PC-3 (cell line): ENCODE data around the gene GPR152. TPM values are rescaled to one million over a fixed set of nuclear protein-coding genes. Genes with fewer than 3 reads are reported as not detected.

ENCODE experiments used
- ATAC-seq: fragments of 200-7000 bp; cut with Tn5 transposase; 2 replicates; pipeline ENCODE4 v1.9.1; 2020; ENCODE audit warnings: mild to moderate bottlenecking, moderate library complexity
- BruUV-seq: library from RNA; stranded (reverse); fragments of 400-500 nt; replicated peaks from 2 replicates; lab custom pipeline; 2021; lab: Mats Ljungman, UMichigan
- CTCF ChIA-PET: fragments of 300-600 bp; sonication (Branson Sonifier 250); formaldehyde crosslinking; loops from one replicate; lab custom pipeline; 2022; ENCODE audit warnings: antibody characterized with exemption; lab: Charles Lee
- POLR2A ChIA-PET: fragments of 300-600 bp; sonication (Branson Sonifier 250); formaldehyde crosslinking; loops from one replicate; lab custom pipeline; 2022; ENCODE audit warnings: antibody characterized with exemption; ENCODE audit not compliant: unreplicated experiment; lab: Charles Lee
- DNase-seq: peaks from one replicate; pipeline ENCODE4 v3.0.0-alpha.2; 2015
- H2AFZ ChIP-seq: fragments of 300-600 bp; sonication (generic); 2 replicates; pipeline ENCODE4 v1.6.0; 2016; ENCODE audit warnings: antibody characterized with exemption, low read length
- H3F3A ChIP-seq: fragments of 300-600 bp; sonication (generic); one replicate; pipeline ENCODE4 v1.6.0; 2017; ENCODE audit warnings: antibody characterized with exemption, low read length, control low read depth, mild to moderate bottlenecking; ENCODE audit not compliant: unreplicated experiment
- H3K27ac ChIP-seq: fragments of 300-600 bp; sonication (generic); 2 replicates; pipeline ENCODE4 v1.5.1; 2016; ENCODE audit warnings: mild to moderate bottlenecking, low read length
- H3K27me3 ChIP-seq: fragments of 300-600 bp; sonication (generic); 2 replicates; pipeline ENCODE4 v1.6.1; 2016; ENCODE audit warnings: low read length, mixed read lengths
- H3K36me3 ChIP-seq: fragments of 300-600 bp; sonication (generic); 2 replicates; pipeline ENCODE4 v1.6.1; 2016; ENCODE audit warnings: low read depth, mixed run types, low read length, mixed read lengths
- H3K4me1 ChIP-seq: fragments of 300-600 bp; sonication (generic); 2 replicates; pipeline ENCODE4 v1.5.1; 2016; ENCODE audit warnings: low read length; ENCODE audit not compliant: insufficient read depth
- H3K4me2 ChIP-seq: fragments of 300-600 bp; sonication (generic); 2 replicates; pipeline ENCODE4 v1.6.0; 2016; ENCODE audit warnings: low read length
- H3K4me3 ChIP-seq: fragments of 300-600 bp; sonication (generic); 2 replicates; pipeline ENCODE4 v1.5.1; 2016; ENCODE audit warnings: mild to moderate bottlenecking, low read length, mixed read lengths
- H3K79me2 ChIP-seq: fragments of 300-600 bp; sonication (generic); 2 replicates; pipeline ENCODE4 v1.6.1; 2017; ENCODE audit warnings: low read length, mixed read lengths
- H3K9ac ChIP-seq: fragments of 300-600 bp; sonication (generic); 2 replicates; pipeline ENCODE4 v1.6.0; 2016; ENCODE audit warnings: mild to moderate bottlenecking, low read length
- H3K9me2 ChIP-seq: fragments of 300-600 bp; sonication (generic); replicated peaks from 2 replicates; pipeline ENCODE4 v1.6.1; 2016; ENCODE audit warnings: mixed run types, low read length, mixed read lengths
- H3K9me3 ChIP-seq: fragments of 300-600 bp; sonication (generic); 2 replicates; pipeline ENCODE4 v1.6.1; 2016; ENCODE audit warnings: low read length, mixed read lengths
- H4K20me1 ChIP-seq: fragments of 300-600 bp; sonication (generic); 2 replicates; pipeline ENCODE4 v1.6.1; 2016; ENCODE audit warnings: low read length, mixed read lengths
- CTCF ChIP-seq: fragments of 300-600 bp; sonication (generic); conservative IDR thresholded peaks from 2 replicates; pipeline ENCODE4 v1.5.1; 2017; ENCODE audit warnings: antibody characterized with exemption, low read depth, mild to moderate bottlenecking, low read length
- EZH2 ChIP-seq: fragments of 300-600 bp; sonication (generic); IDR thresholded peaks from one replicate; pipeline ENCODE4 v1.6.1; 2017; ENCODE audit warnings: antibody characterized with exemption, mild to moderate bottlenecking, low read length; ENCODE audit not compliant: unreplicated experiment
- EZH2phosphoT487 ChIP-seq: fragments of 300-600 bp; sonication (generic); IDR thresholded peaks from 2 replicates; pipeline ENCODE4 v1.6.1; 2018; ENCODE audit warnings: mild to moderate bottlenecking, antibody characterized with exemption, low read length, borderline replicate concordance
- intact Hi-C: fragments of 100-400 bp; cut with micrococcal nuclease; formaldehyde crosslinking; loops from 2 replicates; pipeline ENCODE4 v1.9.0; 2023
- total RNA-seq: library from RNA; depleted of rRNA; stranded (reverse); fragments of >200 nt; gene quantifications from 2 replicates; pipeline ENCODE4 v1.2.3, GENCODE V29; 2014

The GPR152 gene
- total RNA-seq, 1 experiment from 2014 or later: not detected

DNA sequence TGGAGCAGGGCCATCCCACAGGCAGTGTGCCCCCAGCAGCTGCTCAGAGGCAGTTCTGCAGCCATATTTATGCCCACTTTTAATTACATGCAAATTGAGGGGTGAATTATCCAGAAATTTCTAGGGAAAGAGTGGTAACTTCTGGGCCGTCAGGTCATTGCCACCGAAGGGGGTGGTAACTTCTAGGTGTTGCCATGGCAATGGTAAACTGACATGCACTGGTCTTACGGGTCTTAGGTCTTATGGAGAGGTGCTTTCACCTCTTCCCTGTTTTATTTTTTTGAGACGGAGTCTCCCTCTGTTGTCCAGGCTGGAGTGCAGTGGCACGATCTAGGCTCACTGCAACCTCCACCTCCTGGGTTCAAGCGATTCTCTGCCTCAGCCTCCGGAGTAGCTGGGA, 20.4 kb upstream of the GPR152 start:
- Histone ChIP-seq H3K36me3 (no peaks in the 10 kb centered on the region), H3K9ac (no peak overlapping the region), H3K9me3 (no peaks in the 10 kb centered on the region), H3K4me2 (no peak overlapping the region), H3K4me1 (peaks cover 9% of the 10 kb centered on the region), H2AFZ (no peak overlapping the region), H3K9me2 (no peaks in the 10 kb centered on the region), H3K79me2 (peaks cover 8% of the 10 kb centered on the region), H3K27ac (no peak overlapping the region), H3K4me3 (no peak overlapping the region), H4K20me1 (no peaks in the 10 kb centered on the region), H3K27me3 (no peaks in the 10 kb centered on the region), H3F3A (no peaks in the 10 kb centered on the region)
- no peak for TF ChIP-seq EZH2
- intact Hi-C loops: no loop called here
- DNase-seq (no peak), ATAC-seq (no peak)
- BruUV-seq: no TSS peak
- ChIA-PET CTCF (no interaction called here), POLR2A (no interaction called here)

- no peak for TF ChIP-seq EZH2
- TF ChIP-seq EZH2phosphoT487: no peak
- no peak for TF ChIP-seq CTCF
- intact Hi-C loops: no loop called here
- POLR2A ChIA-PET: no interaction called here
- Histone ChIP-seq H3K79me2 (peaks cover 24% of the 10 kb centered on the region), H3K4me3 (no peak overlapping the region), H3K9ac (no peak overlapping the region), H4K20me1 (no peaks in the 10 kb centered on the region), H2AFZ (no peak overlapping the region), H3K27me3 (no peaks in the 10 kb centered on the region), H3K9me2 (no peaks in the 10 kb centered on the region), H3K9me3 (no peaks in the 10 kb centered on the region), H3K4me2 (no peak overlapping the region), H3F3A (peaks cover 4% of the 10 kb centered on the region), H3K36me3 (no peaks in the 10 kb centered on the region), H3K4me1 (peaks cover 20% of the 10 kb centered on the region), H3K27ac (no peak overlapping the region)
- DNase-seq (no peak), ATAC-seq (no peak)
- BruUV-seq: no TSS peak
- CTCF ChIA-PET: no interaction called here
Measured at GRCh38 chr11:67470337-67471002, 17.9 kb upstream of the GPR152 start.

DNA sequence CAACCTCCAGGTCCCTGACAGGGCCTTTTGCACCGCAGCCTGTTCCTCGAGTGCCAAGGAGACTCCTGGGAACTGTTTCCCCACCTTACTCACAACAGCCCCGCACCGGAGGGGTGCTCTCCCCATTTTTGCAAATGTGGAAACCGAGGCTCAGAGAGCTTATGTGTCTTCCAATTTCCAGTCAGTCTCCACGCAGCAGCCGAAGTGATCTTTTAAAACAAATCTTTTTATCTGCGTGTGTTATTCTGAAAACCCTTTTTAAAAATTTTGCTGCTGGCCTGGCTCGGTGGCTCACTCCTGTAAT, 16.9 kb upstream of the GPR152 start:
- no peaks in the 10 kb centered on the region for H3K36me3 ChIP-seq
- H4K20me1 ChIP-seq: no peaks in the 10 kb centered on the region
- ATAC-seq (no peak), DNase-seq (no peak)
- peak overlapping the region; percentile 83 for H2AFZ ChIP-seq
- peak overlapping the region; percentile 85 for H3K4me3 ChIP-seq
- H3F3A ChIP-seq: peaks cover 4% of the 10 kb centered on the region
- no peaks in the 10 kb centered on the region for H3K9me2 ChIP-seq
- intact Hi-C loops: loop anchor here (1.0 to 5.0 kb wide), 2 partner anchors 39 to 42 kb away; partner anchors contain the start of genes CDK2AP2 and RPS6KB2
- TF ChIP-seq EZH2phosphoT487: no peak
- TF ChIP-seq CTCF: 0 out of 2 replicates have a peak, but pooled peaks have one; percentile 9
- no peak for TF ChIP-seq EZH2
- POLR2A ChIA-PET: no interaction called here
- peaks cover 24% of the 10 kb centered on the region for H3K79me2 ChIP-seq
- BruUV-seq: TSS peak; percentile 59
- CTCF ChIA-PET: interaction anchor here (2.0 kb wide), 1 partner anchor 68 kb away, joined by 15 read pairs; the partner anchor contains the start of gene PPP1CA
- no peak overlapping the region; the same call in 1 of the 2 replicates for H3K27ac ChIP-seq
- no peaks in the 10 kb centered on the region for H3K27me3 ChIP-seq
- H3K9ac ChIP-seq: peak overlapping the region; percentile 67
- no peaks in the 10 kb centered on the region for H3K9me3 ChIP-seq
- peak overlapping the region; percentile 86 for H3K4me2 ChIP-seq
- H3K4me1 ChIP-seq: peaks cover 28% of the 10 kb centered on the region
